ENCODE measurements around the gene BZW2. TPM values are rescaled to one million over a fixed set of nuclear protein-coding genes. Genes with fewer than 3 reads are reported as not detected.
A peak's percentile ranks its signal among the peaks of the same experiment; 100 is the strongest.

Gene BZW2
- total RNA-seq, 1 experiment from 2014 or later: 85.4 TPM

- no peaks in the 10 kb centered on the region for H3K27me3 Mint-ChIP-seq (ENCODE audit: insufficient read depth, unreplicated experiment)
- peaks cover 39% of the 10 kb centered on the region for H3K4me1 Mint-ChIP-seq (ENCODE audit: insufficient read depth, unreplicated experiment)
- TF ChIP-seq CTCF (IDR thresholded peaks at IDR 0.05; ENCODE audit: unreplicated experiment): no peak
- peak; percentile 35 for DNase-seq (ENCODE audit: unreplicated experiment)
- peak overlapping the region; percentile 47 for H3K4me3 Mint-ChIP-seq (ENCODE audit: unreplicated experiment)
- no peaks in the 10 kb centered on the region for H3K9me3 Mint-ChIP-seq (ENCODE audit: unreplicated experiment)
- BruUV-seq (replicated peaks): no TSS peak
- H3K36me3 Mint-ChIP-seq (ENCODE audit: insufficient read depth, unreplicated experiment): no peaks in the 10 kb centered on the region
- ChIA-PET CTCF (no interaction called here), POLR2A (interaction anchor here (1.8 to 5.6 kb wide), 3 partner anchors 7 to 18 kb away, joined by 4 to 76 read pairs (median 23); no protein-coding TSS in a partner anchor)
- intact Hi-C loops (cut with micrococcal nuclease): no loop called here
- H3K27ac Mint-ChIP-seq (ENCODE audit: low read depth, unreplicated experiment): peak overlapping the region; percentile 13
Observed at GRCh38 chr7:16650266-16650665, 4.3 kb downstream of the BZW2 start.

GRCh38 chr7:16651396-16652239 lies 5.6 kb downstream of the BZW2 start:
- no peak for TF ChIP-seq CTCF (IDR thresholded peaks at IDR 0.05; ENCODE audit: unreplicated experiment)
- intact Hi-C loops (cut with micrococcal nuclease): no loop called here
- ChIA-PET CTCF (interaction anchor here (0.5 to 1.3 kb wide), 2 partner anchors 155 to 574 kb away, joined by 3 to 6 read pairs; no protein-coding TSS in a partner anchor), POLR2A (interaction anchor here (1.4 to 3.2 kb wide), 4 partner anchors 8 to 24 kb away, joined by 3 to 23 read pairs (median 5); no protein-coding TSS in a partner anchor)
- no peak overlapping the region for H3K4me3 Mint-ChIP-seq (ENCODE audit: unreplicated experiment)
- BruUV-seq (replicated peaks): no TSS peak
- DNase-seq (ENCODE audit: unreplicated experiment): no peak
- no peaks in the 10 kb centered on the region for H3K36me3 Mint-ChIP-seq (ENCODE audit: insufficient read depth, unreplicated experiment)
- no peaks in the 10 kb centered on the region for H3K27me3 Mint-ChIP-seq (ENCODE audit: insufficient read depth, unreplicated experiment)
- peaks cover 45% of the 10 kb centered on the region for H3K4me1 Mint-ChIP-seq (ENCODE audit: insufficient read depth, unreplicated experiment)
- no peaks in the 10 kb centered on the region for H3K9me3 Mint-ChIP-seq (ENCODE audit: unreplicated experiment)
- peak overlapping the region; percentile 49 for H3K27ac Mint-ChIP-seq (ENCODE audit: low read depth, unreplicated experiment)

- POLR2A ChIA-PET: interaction anchor here (1.1 to 3.2 kb wide), 5 partner anchors 9 to 283 kb away, joined by 3 to 23 read pairs (median 4); no protein-coding TSS in a partner anchor
- intact Hi-C loops (cut with micrococcal nuclease): no loop called here
- no peak for TF ChIP-seq CTCF (IDR thresholded peaks at IDR 0.05; ENCODE audit: unreplicated experiment)
- no peak for DNase-seq (ENCODE audit: unreplicated experiment)
- Mint-ChIP-seq H3K27ac (ENCODE audit: low read depth, unreplicated experiment) (peak overlapping the region; percentile 49), H3K4me1 (ENCODE audit: insufficient read depth, unreplicated experiment) (peaks cover 43% of the 10 kb centered on the region), H3K9me3 (ENCODE audit: unreplicated experiment) (no peaks in the 10 kb centered on the region), H3K4me3 (ENCODE audit: unreplicated experiment) (no peak overlapping the region), H3K27me3 (ENCODE audit: insufficient read depth, unreplicated experiment) (no peaks in the 10 kb centered on the region), H3K36me3 (ENCODE audit: insufficient read depth, unreplicated experiment) (no peaks in the 10 kb centered on the region)
- CTCF ChIA-PET: interaction anchor here (1.3 kb wide), 1 partner anchor 575 kb away, joined by 3 read pairs; no protein-coding TSS in a partner anchor
- no TSS peak for BruUV-seq (replicated peaks)
Observed at GRCh38 chr7:16652240-16652583, 6.2 kb downstream of the BZW2 start.

DNA sequence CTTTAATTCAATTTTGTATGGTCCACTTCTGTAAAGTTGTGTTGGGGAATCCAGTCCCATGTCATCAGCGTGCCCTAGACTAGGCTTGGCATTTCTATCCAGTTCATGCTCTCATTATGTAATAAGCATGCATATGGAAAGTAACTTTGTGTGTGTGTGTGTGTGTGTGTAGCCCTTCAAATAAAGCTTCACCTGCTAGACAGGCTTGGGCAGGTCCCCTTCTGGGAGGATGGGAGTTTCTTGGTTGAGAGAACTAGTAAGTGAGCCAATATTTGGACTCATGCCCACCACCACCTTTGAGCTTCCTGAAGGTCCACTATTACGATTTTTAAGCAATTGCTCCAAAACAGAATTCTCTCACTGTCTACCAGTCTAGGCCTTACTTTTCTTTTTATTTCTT lies 6.9 kb downstream of the BZW2 start:
- intact Hi-C loops (cut with micrococcal nuclease): no loop called here
- ChIA-PET POLR2A (interaction anchor here (0.6 to 3.2 kb wide), 7 partner anchors 8 to 451 kb away, joined by 3 to 23 read pairs (median 4); no protein-coding TSS in a partner anchor), CTCF (interaction anchor here (0.7 to 1.3 kb wide), 2 partner anchors 53 to 575 kb away, joined by 3 to 5 read pairs; no protein-coding TSS in a partner anchor)
- Mint-ChIP-seq H3K27ac (ENCODE audit: low read depth, unreplicated experiment) (peak overlapping the region; percentile 49), H3K36me3 (ENCODE audit: insufficient read depth, unreplicated experiment) (no peaks in the 10 kb centered on the region), H3K4me1 (ENCODE audit: insufficient read depth, unreplicated experiment) (peaks cover 40% of the 10 kb centered on the region), H3K4me3 (ENCODE audit: unreplicated experiment) (no peak overlapping the region), H3K27me3 (ENCODE audit: insufficient read depth, unreplicated experiment) (no peaks in the 10 kb centered on the region), H3K9me3 (ENCODE audit: unreplicated experiment) (no peaks in the 10 kb centered on the region)
- peak; percentile 92 for DNase-seq (ENCODE audit: unreplicated experiment)
- no peak for TF ChIP-seq CTCF (IDR thresholded peaks at IDR 0.05; ENCODE audit: unreplicated experiment)
- BruUV-seq (replicated peaks): no TSS peak
